Measurements from ENCODE around the gene LHFPL3. TPM values are rescaled to one million over a fixed set of nuclear protein-coding genes. Genes with fewer than 3 reads are reported as not detected.

LHFPL3 gene
- total RNA-seq, 1 experiment from 2014 or later, result not detected

DNA sequence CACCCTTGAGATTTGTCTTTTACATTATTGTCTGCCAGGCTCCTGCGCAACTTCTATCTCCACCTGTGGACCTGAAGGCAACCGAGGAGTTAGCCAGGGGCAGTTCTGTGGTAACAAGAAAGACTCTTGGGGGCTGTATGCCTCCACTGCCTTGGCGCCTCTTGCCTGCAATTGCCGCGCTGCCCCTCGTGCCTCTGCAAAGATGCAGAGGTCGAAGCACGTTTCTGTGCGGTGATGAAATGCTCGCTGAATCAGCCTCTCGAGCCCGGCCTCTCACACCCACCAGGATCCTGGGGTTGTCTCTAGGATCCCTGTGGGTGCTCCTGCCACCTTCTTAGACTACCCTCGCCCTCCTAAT, 486 bp upstream of the LHFPL3 start:
- H3K9me3 ChIP-seq (ENCODE audit: control insufficient read depth in 1 of 2, insufficient read depth in 1 of 2, low read depth in 1 of 2, low read length in 2 of 2), result no peaks in the 10 kb centered on the region
- no peaks in the 10 kb centered on the region for H3K79me2 ChIP-seq (ENCODE audit: insufficient read depth, low read length)
- no peaks in the 10 kb centered on the region for H3K4me1 ChIP-seq (ENCODE audit: control insufficient read depth in 1 of 2, insufficient read depth in 2 of 2, low read length in 2 of 2)
- ChIA-PET POLR2A (no interaction called here), RAD21 (ENCODE audit: low non-redundant PET in 1 of 2, low total read pairs in 2 of 2, uncharacterized antibody in 2 of 2, unreplicated experiment in 2 of 2) (no interaction called here), CTCF (no interaction called here)
- H3K27ac ChIP-seq (ENCODE audit: low read depth, low read length), result no peak overlapping the region
- DNase-seq (ENCODE audit: low read depth, low spot score) (no peak), ATAC-seq (no peak)
- no peak overlapping the region for H2AFZ ChIP-seq (ENCODE audit: low read depth, low read length, poor library complexity, severe bottlenecking)
- no peaks in the 10 kb centered on the region for H3K9me2 ChIP-seq (ENCODE audit: insufficient read depth)
- no peak overlapping the region for H3K4me2 ChIP-seq (ENCODE audit: low read length)
- no peaks in the 10 kb centered on the region for H4K20me1 ChIP-seq (ENCODE audit: insufficient read depth)
- H3K27me3 ChIP-seq (ENCODE audit: insufficient read depth, low read length), result peaks cover 35% of the 10 kb centered on the region; the same call in 1 of the 2 replicates
- no TSS peak for BruUV-seq (replicated peaks)
- TF ChIP-seq, protein P1, sequence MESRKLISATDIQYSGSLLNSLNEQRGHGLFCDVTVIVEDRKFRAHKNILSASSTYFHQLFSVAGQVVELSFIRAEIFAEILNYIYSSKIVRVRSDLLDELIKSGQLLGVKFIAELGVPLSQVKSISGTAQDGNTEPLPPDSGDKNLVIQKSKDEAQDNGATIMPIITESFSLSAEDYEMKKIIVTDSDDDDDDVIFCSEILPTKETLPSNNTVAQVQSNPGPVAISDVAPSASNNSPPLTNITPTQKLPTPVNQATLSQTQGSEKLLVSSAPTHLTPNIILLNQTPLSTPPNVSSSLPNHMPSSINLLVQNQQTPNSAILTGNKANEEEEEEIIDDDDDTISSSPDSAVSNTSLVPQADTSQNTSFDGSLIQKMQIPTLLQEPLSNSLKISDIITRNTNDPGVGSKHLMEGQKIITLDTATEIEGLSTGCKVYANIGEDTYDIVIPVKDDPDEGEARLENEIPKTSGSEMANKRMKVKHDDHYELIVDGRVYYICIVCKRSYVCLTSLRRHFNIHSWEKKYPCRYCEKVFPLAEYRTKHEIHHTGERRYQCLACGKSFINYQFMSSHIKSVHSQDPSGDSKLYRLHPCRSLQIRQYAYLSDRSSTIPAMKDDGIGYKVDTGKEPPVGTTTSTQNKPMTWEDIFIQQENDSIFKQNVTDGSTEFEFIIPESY (IDR thresholded peaks at IDR 0.05; ENCODE audit: extremely low read depth, insufficient replicate concordance, low read length), result no peak
- TF ChIP-seq POLR2AphosphoS5 (IDR thresholded peaks at IDR 0.05; ENCODE audit: low read depth, low read length) (no peak), EZH2phosphoT487 (IDR thresholded peaks at IDR 0.05; ENCODE audit: borderline replicate concordance) (no peak), CTCF (IDR thresholded peaks at IDR 0.05 in 2 of 3, conservative IDR thresholded peaks at IDR 0.05 in 1 of 3; ENCODE audit: borderline replicate concordance in 1 of 3, insufficient read depth in 1 of 3, low read depth in 2 of 3, low read length in 2 of 3) (no peak), SRF (IDR thresholded peaks at IDR 0.05; ENCODE audit: low read depth) (no peak), SP1 (IDR thresholded peaks at IDR 0.05; ENCODE audit: low read depth) (no peak), POLR2A (IDR thresholded peaks at IDR 0.05; ENCODE audit: borderline replicate concordance, extremely low read depth, insufficient read depth, insufficient read length) (no peak), ELF1 (IDR thresholded peaks at IDR 0.05; ENCODE audit: borderline replicate concordance, low read depth) (no peak), MAX (IDR thresholded peaks at IDR 0.05) (no peak), ZFX (IDR thresholded peaks at IDR 0.05) (no peak), TCF7L2 (IDR thresholded peaks at IDR 0.05; ENCODE audit: borderline replicate concordance, extremely low read depth, insufficient read depth, insufficient read length) (no peak), CEBPB (IDR thresholded peaks at IDR 0.05; ENCODE audit: low read depth) (no peak), RAD21 (IDR thresholded peaks at IDR 0.05; ENCODE audit: low read depth) (no peak), JUND (IDR thresholded peaks at IDR 0.05) (no peak), CBX3 (IDR thresholded peaks at IDR 0.05; ENCODE audit: low read depth) (no peak), ZNF274 (IDR thresholded peaks at IDR 0.05; ENCODE audit: low read depth, low read length) (no peak), SIN3A (IDR thresholded peaks at IDR 0.05; ENCODE audit: low read depth) (no peak), EGR1 (IDR thresholded peaks at IDR 0.05; ENCODE audit: low read depth) (no peak)
- TF ChIP-seq, protein P2, sequence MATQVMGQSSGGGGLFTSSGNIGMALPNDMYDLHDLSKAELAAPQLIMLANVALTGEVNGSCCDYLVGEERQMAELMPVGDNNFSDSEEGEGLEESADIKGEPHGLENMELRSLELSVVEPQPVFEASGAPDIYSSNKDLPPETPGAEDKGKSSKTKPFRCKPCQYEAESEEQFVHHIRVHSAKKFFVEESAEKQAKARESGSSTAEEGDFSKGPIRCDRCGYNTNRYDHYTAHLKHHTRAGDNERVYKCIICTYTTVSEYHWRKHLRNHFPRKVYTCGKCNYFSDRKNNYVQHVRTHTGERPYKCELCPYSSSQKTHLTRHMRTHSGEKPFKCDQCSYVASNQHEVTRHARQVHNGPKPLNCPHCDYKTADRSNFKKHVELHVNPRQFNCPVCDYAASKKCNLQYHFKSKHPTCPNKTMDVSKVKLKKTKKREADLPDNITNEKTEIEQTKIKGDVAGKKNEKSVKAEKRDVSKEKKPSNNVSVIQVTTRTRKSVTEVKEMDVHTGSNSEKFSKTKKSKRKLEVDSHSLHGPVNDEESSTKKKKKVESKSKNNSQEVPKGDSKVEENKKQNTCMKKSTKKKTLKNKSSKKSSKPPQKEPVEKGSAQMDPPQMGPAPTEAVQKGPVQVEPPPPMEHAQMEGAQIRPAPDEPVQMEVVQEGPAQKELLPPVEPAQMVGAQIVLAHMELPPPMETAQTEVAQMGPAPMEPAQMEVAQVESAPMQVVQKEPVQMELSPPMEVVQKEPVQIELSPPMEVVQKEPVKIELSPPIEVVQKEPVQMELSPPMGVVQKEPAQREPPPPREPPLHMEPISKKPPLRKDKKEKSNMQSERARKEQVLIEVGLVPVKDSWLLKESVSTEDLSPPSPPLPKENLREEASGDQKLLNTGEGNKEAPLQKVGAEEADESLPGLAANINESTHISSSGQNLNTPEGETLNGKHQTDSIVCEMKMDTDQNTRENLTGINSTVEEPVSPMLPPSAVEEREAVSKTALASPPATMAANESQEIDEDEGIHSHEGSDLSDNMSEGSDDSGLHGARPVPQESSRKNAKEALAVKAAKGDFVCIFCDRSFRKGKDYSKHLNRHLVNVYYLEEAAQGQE (IDR thresholded peaks at IDR 0.05; ENCODE audit: low read depth), result no peak
- TF ChIP-seq, protein P3, sequence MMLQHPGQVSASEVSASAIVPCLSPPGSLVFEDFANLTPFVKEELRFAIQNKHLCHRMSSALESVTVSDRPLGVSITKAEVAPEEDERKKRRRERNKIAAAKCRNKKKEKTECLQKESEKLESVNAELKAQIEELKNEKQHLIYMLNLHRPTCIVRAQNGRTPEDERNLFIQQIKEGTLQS (IDR thresholded peaks at IDR 0.05), result no peak
- H3K9ac ChIP-seq (ENCODE audit: low read length), result no peak overlapping the region
- no peaks in the 10 kb centered on the region for H3K36me3 ChIP-seq (ENCODE audit: control insufficient read depth in 1 of 2, insufficient read depth in 2 of 2, low read length in 2 of 2)
- no peak overlapping the region for H3K4me3 ChIP-seq (replicated peaks in 1 of 2; ENCODE audit: low read depth in 1 of 2, low read length in 2 of 2)
- intact Hi-C loops (cut with micrococcal nuclease), result no loop called here
